Urothelium cell line (cell line): Measurements from ENCODE around the gene ACER1.
A peak's percentile ranks its signal among the peaks of the same experiment; 100 is the strongest.
"Not testable (repeated sequence)": the region's sequence is repeated elsewhere in the genome, so short reads cannot be mapped to it uniquely, and the experiment has no call there.

Experiments used
- DNase-seq: peaks from one replicate; pipeline ENCODE4 v3.0.0; 2011; ENCODE audit warnings: low spot score, mixed read lengths
- FAIRE-seq: peaks from 2 replicates; lab custom pipeline; 2011; peaks lifted over from hg19 to GRCh38; lab: Jason Lieb, UNC

ACER1 gene

GRCh38 chr19:6358003-6358402 lies 24.6 kb upstream of the ACER1 start:
- no peak for DNase-seq
- FAIRE-seq = no peak

- DNase-seq (no peak), FAIRE-seq (no peak)
Observed at GRCh38 chr19:6357174-6357573, 23.8 kb upstream of the ACER1 start.

- not testable (repeated sequence) for FAIRE-seq, DNase-seq
Observed at GRCh38 chr19:6355321-6356040, 22.1 kb upstream of the ACER1 start.

- DNase-seq = peak; percentile 17
- FAIRE-seq = no peak
Observed at GRCh38 chr19:6354098-6354674, 20.8 kb upstream of the ACER1 start.

GRCh38 chr19:6352381-6353165 lies 19.2 kb upstream of the ACER1 start:
- DNase-seq (no peak), FAIRE-seq (no peak)

- no peak for DNase-seq
- FAIRE-seq = no peak
Observed at GRCh38 chr19:6350688-6351087, 17.3 kb upstream of the ACER1 start.

GRCh38 chr19:6349271-6349670 lies 15.9 kb upstream of the ACER1 start:
- not testable (repeated sequence) for FAIRE-seq, DNase-seq

- no peak for DNase-seq
Observed at GRCh38 chr19:6343462-6343861, 10.1 kb upstream of the ACER1 start.

GRCh38 chr19:6340493-6341201 lies 7.2 kb upstream of the ACER1 start:
- FAIRE-seq (no peak), DNase-seq (no peak)

More at GRCh38 chr19:6343462-6343861, 10.1 kb upstream of the ACER1 start:
- FAIRE-seq = no peak

GRCh38 chr19:6334490-6335285 lies 1.3 kb upstream of the ACER1 start:
- FAIRE-seq = no peak
- DNase-seq = no peak

- DNase-seq (no peak), FAIRE-seq (no peak)
Observed at GRCh38 chr19:6326815-6327214, 6.6 kb downstream of the ACER1 start.

- DNase-seq (no peak), FAIRE-seq (no peak)
Observed at GRCh38 chr19:6325614-6326013, 7.8 kb downstream of the ACER1 start.

GRCh38 chr19:6324757-6325156 lies 8.7 kb downstream of the ACER1 start:
- FAIRE-seq (no peak), DNase-seq (no peak)

GRCh38 chr19:6322284-6322683 lies 11.1 kb downstream of the ACER1 start:
- FAIRE-seq (no peak), DNase-seq (no peak)

- DNase-seq (no peak), FAIRE-seq (no peak)
Observed at GRCh38 chr19:6319376-6319775, 14.0 kb downstream of the ACER1 start.

GRCh38 chr19:6318772-6319171 lies 14.6 kb downstream of the ACER1 start:
- FAIRE-seq = no peak
- no peak for DNase-seq

- not testable (repeated sequence) for FAIRE-seq, DNase-seq
Observed at GRCh38 chr19:6315646-6316045, 17.8 kb downstream of the ACER1 start.

GRCh38 chr19:6313398-6313969 lies 19.9 kb downstream of the ACER1 start:
- DNase-seq (no peak), FAIRE-seq (no peak)

- FAIRE-seq (no peak), DNase-seq (no peak)
Observed at GRCh38 chr19:6312018-6312417, 21.4 kb downstream of the ACER1 start.

GRCh38 chr19:6298413-6298812 lies 35.0 kb downstream of the ACER1 start:
- no peak for FAIRE-seq
- DNase-seq = no peak
